ENCODE measurements around the gene PLSCR3. TPM values are rescaled to one million over a fixed set of nuclear protein-coding genes. Genes with fewer than 3 reads are reported as not detected.

The PLSCR3 gene
- total RNA-seq, 1 experiment from 2014 or later, result 31.5 TPM

GRCh38 chr17:7437950-7438614 is 43.8 kb upstream of the PLSCR3 start:
- Histone ChIP-seq H3K9ac (ENCODE audit: extremely low read depth, insufficient read length, low read length) (no peak overlapping the region), H2AFZ (ENCODE audit: low read length) (no peak overlapping the region), H3K56ac (ENCODE audit: insufficient read length, low read depth, low read length) (no peak overlapping the region), H3K4me2 (ENCODE audit: insufficient read depth, insufficient read length, low read length) (peak overlapping the region; percentile 60), H3T11ph (ENCODE audit: low read length) (no peak overlapping the region), H2BK120ac (ENCODE audit: low read depth, low read length, poor library complexity, severe bottlenecking) (no peak overlapping the region), H4K8ac (replicated peaks; ENCODE audit: insufficient read length, low read depth, low read length) (no peak overlapping the region), H3K9me3 (ENCODE audit: control insufficient read depth, low read depth, low read length) (no peaks in the 10 kb centered on the region), H3K27me3 (ENCODE audit: insufficient read depth, low read length) (peaks cover 7% of the 10 kb centered on the region), H3K23me2 (ENCODE audit: insufficient read length, low read depth, low read length, poor library complexity, severe bottlenecking) (peaks cover 33% of the 10 kb centered on the region), H2BK15ac (ENCODE audit: low read depth, low read length) (no peak overlapping the region; the same call in 1 of the 2 replicates), H3K14ac (ENCODE audit: insufficient read depth, low read length) (peak overlapping the region; percentile 1; the same call in 1 of the 2 replicates), H4K5ac (ENCODE audit: insufficient read length, low read depth, low read length) (no peak overlapping the region), H3K27ac (ENCODE audit: insufficient read length, low read depth, low read length) (no peak overlapping the region), H3K18ac (ENCODE audit: insufficient read length, low read depth, low read length) (no peak overlapping the region), H3K4ac (ENCODE audit: low read depth, low read length) (no peak overlapping the region), H2BK5ac (ENCODE audit: insufficient read length, low read length) (no peak overlapping the region), H3K79me2 (ENCODE audit: insufficient read depth, low read length) (no peaks in the 10 kb centered on the region), H4K20me1 (ENCODE audit: control insufficient read depth, insufficient read depth, insufficient read length) (no peaks in the 10 kb centered on the region), H4K91ac (ENCODE audit: insufficient read length, low read depth, low read length) (no peak overlapping the region), H2BK12ac (ENCODE audit: insufficient read length, low read depth, low read length) (no peak overlapping the region), H2AK5ac (ENCODE audit: insufficient read length, low read length) (no peak overlapping the region), H3K4me1 (ENCODE audit: insufficient read depth, low read length) (no peaks in the 10 kb centered on the region; the same call in 1 of the 2 replicates), H3K79me1 (ENCODE audit: insufficient read depth, low read depth, low read length, poor library complexity, severe bottlenecking) (no peaks in the 10 kb centered on the region), H3K23ac (ENCODE audit: insufficient read length, low read depth, low read length) (no peak overlapping the region), H2BK20ac (ENCODE audit: low read depth, low read length, poor library complexity, severe bottlenecking) (no peak overlapping the region)
- Mint-ChIP-seq H3K27ac (peak overlapping the region; percentile 75 to 96 (median 94)), H3K9me3 (no peaks in the 10 kb centered on the region), H3K36me3 (ENCODE audit: insufficient read depth in 1 of 3, low read depth in 3 of 3) (peaks cover 0 to 8% (median 1%) of the 10 kb centered on the region in 3 experiments; a peak in 2 of 7 replicates), H3K4me3 (peak overlapping the region; percentile 91 to 93), H3K27me3 (ENCODE audit: low read depth) (peaks cover 29% of the 10 kb centered on the region), H3K4me1 (peaks cover 32 to 37% of the 10 kb centered on the region in 2 experiments)
- no peak for TF ChIP-seq CTCF (conservative IDR thresholded peaks at IDR 0.05)
- whole genome bisulfite sequencing (ENCODE audit: extremely low coverage, insufficient read length, low lambda C conversion rate), result no CpG with 5 or more reads among the region's 48 CpGs
- peak; percentile 90 for DNase-seq

Measured in H9 (cell line).